GM23338 (cell line): ENCODE measurements around the gene SPACA4. TPM values are rescaled to one million over a fixed set of nuclear protein-coding genes. Genes with fewer than 3 reads are reported as not detected.

Source experiments
- ATAC-seq: fragments of 200-7000 bp; cut with Tn5 transposase; 3 replicates; pipeline ENCODE4 v1.9.1; 2020
- DNase-seq: peaks from one replicate; pipeline ENCODE4 v3.0.0-alpha.2; 2015; ENCODE audit warnings: low spot score
- H2AFZ ChIP-seq: fragments of 200-600 bp; sonication (generic); 2 replicates; pipeline ENCODE4 v1.8.0; 2016; ENCODE audit warnings: antibody characterized with exemption, mild to moderate bottlenecking, moderate library complexity
- H3F3A ChIP-seq: fragments of 200-600 bp; sonication (generic); replicated peaks from 2 replicates; pipeline ENCODE4 v1.8.0; 2017; ENCODE audit warnings: antibody characterized with exemption, mixed run types, low read depth
- H3K27ac ChIP-seq: fragments of 200-600 bp; sonication (generic); 2 replicates; pipeline ENCODE4 v1.6.1; 2016; ENCODE audit warnings: low read depth
- H3K27me3 ChIP-seq: fragments of 200-600 bp; sonication (generic); 2 replicates; pipeline ENCODE4 v1.8.0; 2016; ENCODE audit warnings: mild to moderate bottlenecking, mixed run types, moderate library complexity; ENCODE audit not compliant: insufficient read depth
- H3K36me3 ChIP-seq: fragments of 200-600 bp; sonication (generic); 2 replicates; pipeline ENCODE4 v1.8.0; 2016; ENCODE audit warnings: mild to moderate bottlenecking; ENCODE audit not compliant: insufficient read depth
- H3K4me1 ChIP-seq: fragments of 200-600 bp; sonication (generic); 2 replicates; pipeline ENCODE4 v1.8.0; 2016; ENCODE audit warnings: mild to moderate bottlenecking, moderate library complexity; ENCODE audit not compliant: insufficient read depth
- H3K4me2 ChIP-seq: fragments of 200-600 bp; sonication (generic); 2 replicates; pipeline ENCODE4 v1.7.1; 2017; ENCODE audit warnings: mixed run types
- H3K4me3 ChIP-seq: fragments of 200-600 bp; sonication (generic); 2 replicates; pipeline ENCODE4 v1.6.1; 2016; ENCODE audit warnings: mixed run types
- H3K79me2 ChIP-seq: fragments of 200-600 bp; sonication (generic); replicated peaks from 2 replicates; pipeline ENCODE4 v1.8.0; 2017; ENCODE audit warnings: mild to moderate bottlenecking; ENCODE audit not compliant: insufficient read depth
- H3K9me2 ChIP-seq: fragments of 200-600 bp; sonication (generic); 2 replicates; pipeline ENCODE4 v1.8.0; 2017; ENCODE audit not compliant: insufficient read depth
- H4K20me1 ChIP-seq: fragments of 200-600 bp; sonication (generic); replicated peaks from 2 replicates; pipeline ENCODE4 v1.8.0; 2017; ENCODE audit warnings: mild to moderate bottlenecking; ENCODE audit not compliant: insufficient read depth
- H3K27ac Mint-ChIP-seq: 2 replicates; pipeline ENCODE4 v1.8.0; 2020; ENCODE audit warnings: inconsistent platforms, mild to moderate bottlenecking, moderate library complexity, mixed read lengths
- H3K27me3 Mint-ChIP-seq: 3 replicates; pipeline ENCODE4 v1.8.0; 2022; ENCODE audit warnings: low read depth, mild to moderate bottlenecking, moderate library complexity, mixed read lengths, inconsistent platforms; ENCODE audit not compliant: insufficient read depth, poor library complexity
- H3K36me3 Mint-ChIP-seq: 3 replicates; pipeline ENCODE4 v1.8.0; 2021; ENCODE audit warnings: low read depth, mild to moderate bottlenecking, inconsistent platforms, moderate library complexity, mixed read lengths
- H3K4me1 Mint-ChIP-seq: 3 replicates; pipeline ENCODE4 v1.8.0; 2020; ENCODE audit warnings: mild to moderate bottlenecking, inconsistent platforms, mixed read lengths
- H3K4me3 Mint-ChIP-seq: 3 replicates; pipeline ENCODE4 v1.8.0; 2021; ENCODE audit warnings: moderate library complexity, mild to moderate bottlenecking, inconsistent platforms, mixed read lengths
- H3K9me3 Mint-ChIP-seq: 3 replicates; pipeline ENCODE4 v1.8.0; 2020; ENCODE audit warnings: moderate library complexity, mild to moderate bottlenecking, inconsistent platforms, mixed read lengths
- CREB1 ChIP-seq: fragments of 250-450 bp; sonication (Bioruptor Pico); IDR thresholded peaks from 2 replicates; pipeline ENCODE4 v1.5.0; 2020; ENCODE audit warnings: low read depth, mild to moderate bottlenecking, moderate library complexity
- EZH2 ChIP-seq: fragments of 200-600 bp; sonication (generic); IDR thresholded peaks from one replicate; pipeline ENCODE4 v1.8.0; 2017; ENCODE audit warnings: antibody characterized with exemption, mild to moderate bottlenecking, low read depth; ENCODE audit not compliant: unreplicated experiment
- EZH2phosphoT487 ChIP-seq: fragments of 200-600 bp; sonication (generic); IDR thresholded peaks from one replicate; pipeline ENCODE4 v1.8.1; 2018; ENCODE audit warnings: antibody characterized with exemption; ENCODE audit not compliant: unreplicated experiment
- JUNB ChIP-seq: IDR thresholded peaks from one replicate; pipeline ENCODE4 v1.6.1; 2016; ENCODE audit warnings: antibody characterized with exemption; ENCODE audit not compliant: unreplicated experiment
- NANOG ChIP-seq: IDR thresholded peaks from 2 replicates; pipeline ENCODE4 v1.6.1; 2016; ENCODE audit warnings: antibody characterized with exemption, borderline replicate concordance
- POLR2AphosphoS5 ChIP-seq: IDR thresholded peaks from 2 replicates; pipeline ENCODE4 v1.6.1; 2016; ENCODE audit warnings: antibody characterized with exemption, low read depth
- STAT1 ChIP-seq: IDR thresholded peaks from one replicate; pipeline ENCODE4 v1.6.1; 2016; ENCODE audit warnings: antibody characterized with exemption; ENCODE audit not compliant: unreplicated experiment
- ZNF114 ChIP-seq: fragments of 250-450 bp; sonication (Bioruptor Pico); IDR thresholded peaks from 2 replicates; pipeline ENCODE4 v1.5.0; 2020; ENCODE audit warnings: mild to moderate bottlenecking, moderate library complexity
- ZNF331 ChIP-seq: fragments of 250-450 bp; sonication (Bioruptor Pico); IDR thresholded peaks from 2 replicates; pipeline ENCODE4 v1.5.0; 2020; ENCODE audit warnings: low read depth, mild to moderate bottlenecking, moderate library complexity
- polyA plus RNA-seq: library from polyadenylated mRNA; unstranded; fragments of >200 nt; fragmentation: Nextera tagmentation; extraction: Ambion mirVana; gene quantifications from 2 replicates; pipeline ENCODE4 v1.2.1, GENCODE V29; 2016
- total RNA-seq: library from RNA; depleted of rRNA; stranded (reverse); fragments of >200 nt; shearing (Covaris generic); gene quantifications from 2 replicates; pipeline ENCODE4 v1.2.3, GENCODE V29; 2014
- TF ChIP-seq, protein P1 (sequence below): IDR thresholded peaks from 2 replicates; pipeline ENCODE4 v1.6.1; 2016; ENCODE audit warnings: antibody characterized with exemption
- TF ChIP-seq, protein P2 (sequence below), 2 experiments: fragments of 200-600 bp in 1 of 2; sonication (generic) in 1 of 2; conservative IDR thresholded peaks; 2 replicates each; pipeline versions ENCODE4 v1.5.1 to v1.6.1; 2016 to 2017; ENCODE audit warnings: antibody characterized with exemption in 2 of 2, low read depth in 2 of 2, mild to moderate bottlenecking in 2 of 2, moderate library complexity in 1 of 2
- TF ChIP-seq, protein P3 (sequence below): IDR thresholded peaks from one replicate; pipeline ENCODE4 v1.6.1; 2018; ENCODE audit warnings: antibody characterized with exemption; ENCODE audit not compliant: unreplicated experiment
- TF ChIP-seq, protein P4 (sequence below): fragments of 250-450 bp; sonication (Bioruptor Pico); IDR thresholded peaks from 2 replicates; pipeline ENCODE4 v1.5.0; 2020; ENCODE audit warnings: mild to moderate bottlenecking, moderate library complexity

Gene SPACA4
- total and polyA plus RNA-seq, 2 experiments from 2014 or later = not detected

DNA sequence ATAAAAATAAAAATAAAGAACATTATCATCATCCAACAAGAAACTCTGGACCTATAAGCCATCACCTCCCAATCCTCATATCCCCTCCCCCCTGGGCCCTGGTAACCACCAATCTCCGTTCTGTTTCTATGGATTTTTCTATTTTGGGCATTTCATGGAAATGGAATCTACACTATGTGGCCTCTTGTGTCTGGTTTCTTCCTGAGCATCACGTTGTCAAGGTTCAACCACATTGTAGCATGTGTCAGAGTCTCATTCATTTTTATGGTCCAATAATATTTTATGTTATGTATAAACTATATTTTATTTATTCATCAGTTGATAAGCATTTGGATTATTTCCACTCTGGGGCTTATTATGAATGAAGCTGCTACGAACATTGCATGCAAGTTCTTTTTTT lies 27.7 kb upstream of the SPACA4 start:
- no peaks in the 10 kb centered on the region for H3K36me3 Mint-ChIP-seq
- no peak for ATAC-seq

More for the DNA sequence above, 27.7 kb upstream of the SPACA4 start:
- TF ChIP-seq ZNF114 = no peak
- no peak for TF ChIP-seq NANOG
- TF ChIP-seq, protein P1, sequence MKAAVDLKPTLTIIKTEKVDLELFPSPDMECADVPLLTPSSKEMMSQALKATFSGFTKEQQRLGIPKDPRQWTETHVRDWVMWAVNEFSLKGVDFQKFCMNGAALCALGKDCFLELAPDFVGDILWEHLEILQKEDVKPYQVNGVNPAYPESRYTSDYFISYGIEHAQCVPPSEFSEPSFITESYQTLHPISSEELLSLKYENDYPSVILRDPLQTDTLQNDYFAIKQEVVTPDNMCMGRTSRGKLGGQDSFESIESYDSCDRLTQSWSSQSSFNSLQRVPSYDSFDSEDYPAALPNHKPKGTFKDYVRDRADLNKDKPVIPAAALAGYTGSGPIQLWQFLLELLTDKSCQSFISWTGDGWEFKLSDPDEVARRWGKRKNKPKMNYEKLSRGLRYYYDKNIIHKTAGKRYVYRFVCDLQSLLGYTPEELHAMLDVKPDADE = no peak
- no peak for TF ChIP-seq ZNF331 (CRISPR knock-in tag)
- TF ChIP-seq, protein P2, sequence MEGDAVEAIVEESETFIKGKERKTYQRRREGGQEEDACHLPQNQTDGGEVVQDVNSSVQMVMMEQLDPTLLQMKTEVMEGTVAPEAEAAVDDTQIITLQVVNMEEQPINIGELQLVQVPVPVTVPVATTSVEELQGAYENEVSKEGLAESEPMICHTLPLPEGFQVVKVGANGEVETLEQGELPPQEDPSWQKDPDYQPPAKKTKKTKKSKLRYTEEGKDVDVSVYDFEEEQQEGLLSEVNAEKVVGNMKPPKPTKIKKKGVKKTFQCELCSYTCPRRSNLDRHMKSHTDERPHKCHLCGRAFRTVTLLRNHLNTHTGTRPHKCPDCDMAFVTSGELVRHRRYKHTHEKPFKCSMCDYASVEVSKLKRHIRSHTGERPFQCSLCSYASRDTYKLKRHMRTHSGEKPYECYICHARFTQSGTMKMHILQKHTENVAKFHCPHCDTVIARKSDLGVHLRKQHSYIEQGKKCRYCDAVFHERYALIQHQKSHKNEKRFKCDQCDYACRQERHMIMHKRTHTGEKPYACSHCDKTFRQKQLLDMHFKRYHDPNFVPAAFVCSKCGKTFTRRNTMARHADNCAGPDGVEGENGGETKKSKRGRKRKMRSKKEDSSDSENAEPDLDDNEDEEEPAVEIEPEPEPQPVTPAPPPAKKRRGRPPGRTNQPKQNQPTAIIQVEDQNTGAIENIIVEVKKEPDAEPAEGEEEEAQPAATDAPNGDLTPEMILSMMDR (conservative IDR thresholded peaks at IDR 0.05; ENCODE audit: low read depth in 2 of 2) = no peak
- no peak for TF ChIP-seq STAT1
- TF ChIP-seq EZH2 = no peak
- TF ChIP-seq POLR2AphosphoS5 = no peak
- no peak for TF ChIP-seq EZH2phosphoT487
- no peak for TF ChIP-seq JUNB
- TF ChIP-seq, protein P3, sequence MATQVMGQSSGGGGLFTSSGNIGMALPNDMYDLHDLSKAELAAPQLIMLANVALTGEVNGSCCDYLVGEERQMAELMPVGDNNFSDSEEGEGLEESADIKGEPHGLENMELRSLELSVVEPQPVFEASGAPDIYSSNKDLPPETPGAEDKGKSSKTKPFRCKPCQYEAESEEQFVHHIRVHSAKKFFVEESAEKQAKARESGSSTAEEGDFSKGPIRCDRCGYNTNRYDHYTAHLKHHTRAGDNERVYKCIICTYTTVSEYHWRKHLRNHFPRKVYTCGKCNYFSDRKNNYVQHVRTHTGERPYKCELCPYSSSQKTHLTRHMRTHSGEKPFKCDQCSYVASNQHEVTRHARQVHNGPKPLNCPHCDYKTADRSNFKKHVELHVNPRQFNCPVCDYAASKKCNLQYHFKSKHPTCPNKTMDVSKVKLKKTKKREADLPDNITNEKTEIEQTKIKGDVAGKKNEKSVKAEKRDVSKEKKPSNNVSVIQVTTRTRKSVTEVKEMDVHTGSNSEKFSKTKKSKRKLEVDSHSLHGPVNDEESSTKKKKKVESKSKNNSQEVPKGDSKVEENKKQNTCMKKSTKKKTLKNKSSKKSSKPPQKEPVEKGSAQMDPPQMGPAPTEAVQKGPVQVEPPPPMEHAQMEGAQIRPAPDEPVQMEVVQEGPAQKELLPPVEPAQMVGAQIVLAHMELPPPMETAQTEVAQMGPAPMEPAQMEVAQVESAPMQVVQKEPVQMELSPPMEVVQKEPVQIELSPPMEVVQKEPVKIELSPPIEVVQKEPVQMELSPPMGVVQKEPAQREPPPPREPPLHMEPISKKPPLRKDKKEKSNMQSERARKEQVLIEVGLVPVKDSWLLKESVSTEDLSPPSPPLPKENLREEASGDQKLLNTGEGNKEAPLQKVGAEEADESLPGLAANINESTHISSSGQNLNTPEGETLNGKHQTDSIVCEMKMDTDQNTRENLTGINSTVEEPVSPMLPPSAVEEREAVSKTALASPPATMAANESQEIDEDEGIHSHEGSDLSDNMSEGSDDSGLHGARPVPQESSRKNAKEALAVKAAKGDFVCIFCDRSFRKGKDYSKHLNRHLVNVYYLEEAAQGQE = no peak
- TF ChIP-seq, protein P4, sequence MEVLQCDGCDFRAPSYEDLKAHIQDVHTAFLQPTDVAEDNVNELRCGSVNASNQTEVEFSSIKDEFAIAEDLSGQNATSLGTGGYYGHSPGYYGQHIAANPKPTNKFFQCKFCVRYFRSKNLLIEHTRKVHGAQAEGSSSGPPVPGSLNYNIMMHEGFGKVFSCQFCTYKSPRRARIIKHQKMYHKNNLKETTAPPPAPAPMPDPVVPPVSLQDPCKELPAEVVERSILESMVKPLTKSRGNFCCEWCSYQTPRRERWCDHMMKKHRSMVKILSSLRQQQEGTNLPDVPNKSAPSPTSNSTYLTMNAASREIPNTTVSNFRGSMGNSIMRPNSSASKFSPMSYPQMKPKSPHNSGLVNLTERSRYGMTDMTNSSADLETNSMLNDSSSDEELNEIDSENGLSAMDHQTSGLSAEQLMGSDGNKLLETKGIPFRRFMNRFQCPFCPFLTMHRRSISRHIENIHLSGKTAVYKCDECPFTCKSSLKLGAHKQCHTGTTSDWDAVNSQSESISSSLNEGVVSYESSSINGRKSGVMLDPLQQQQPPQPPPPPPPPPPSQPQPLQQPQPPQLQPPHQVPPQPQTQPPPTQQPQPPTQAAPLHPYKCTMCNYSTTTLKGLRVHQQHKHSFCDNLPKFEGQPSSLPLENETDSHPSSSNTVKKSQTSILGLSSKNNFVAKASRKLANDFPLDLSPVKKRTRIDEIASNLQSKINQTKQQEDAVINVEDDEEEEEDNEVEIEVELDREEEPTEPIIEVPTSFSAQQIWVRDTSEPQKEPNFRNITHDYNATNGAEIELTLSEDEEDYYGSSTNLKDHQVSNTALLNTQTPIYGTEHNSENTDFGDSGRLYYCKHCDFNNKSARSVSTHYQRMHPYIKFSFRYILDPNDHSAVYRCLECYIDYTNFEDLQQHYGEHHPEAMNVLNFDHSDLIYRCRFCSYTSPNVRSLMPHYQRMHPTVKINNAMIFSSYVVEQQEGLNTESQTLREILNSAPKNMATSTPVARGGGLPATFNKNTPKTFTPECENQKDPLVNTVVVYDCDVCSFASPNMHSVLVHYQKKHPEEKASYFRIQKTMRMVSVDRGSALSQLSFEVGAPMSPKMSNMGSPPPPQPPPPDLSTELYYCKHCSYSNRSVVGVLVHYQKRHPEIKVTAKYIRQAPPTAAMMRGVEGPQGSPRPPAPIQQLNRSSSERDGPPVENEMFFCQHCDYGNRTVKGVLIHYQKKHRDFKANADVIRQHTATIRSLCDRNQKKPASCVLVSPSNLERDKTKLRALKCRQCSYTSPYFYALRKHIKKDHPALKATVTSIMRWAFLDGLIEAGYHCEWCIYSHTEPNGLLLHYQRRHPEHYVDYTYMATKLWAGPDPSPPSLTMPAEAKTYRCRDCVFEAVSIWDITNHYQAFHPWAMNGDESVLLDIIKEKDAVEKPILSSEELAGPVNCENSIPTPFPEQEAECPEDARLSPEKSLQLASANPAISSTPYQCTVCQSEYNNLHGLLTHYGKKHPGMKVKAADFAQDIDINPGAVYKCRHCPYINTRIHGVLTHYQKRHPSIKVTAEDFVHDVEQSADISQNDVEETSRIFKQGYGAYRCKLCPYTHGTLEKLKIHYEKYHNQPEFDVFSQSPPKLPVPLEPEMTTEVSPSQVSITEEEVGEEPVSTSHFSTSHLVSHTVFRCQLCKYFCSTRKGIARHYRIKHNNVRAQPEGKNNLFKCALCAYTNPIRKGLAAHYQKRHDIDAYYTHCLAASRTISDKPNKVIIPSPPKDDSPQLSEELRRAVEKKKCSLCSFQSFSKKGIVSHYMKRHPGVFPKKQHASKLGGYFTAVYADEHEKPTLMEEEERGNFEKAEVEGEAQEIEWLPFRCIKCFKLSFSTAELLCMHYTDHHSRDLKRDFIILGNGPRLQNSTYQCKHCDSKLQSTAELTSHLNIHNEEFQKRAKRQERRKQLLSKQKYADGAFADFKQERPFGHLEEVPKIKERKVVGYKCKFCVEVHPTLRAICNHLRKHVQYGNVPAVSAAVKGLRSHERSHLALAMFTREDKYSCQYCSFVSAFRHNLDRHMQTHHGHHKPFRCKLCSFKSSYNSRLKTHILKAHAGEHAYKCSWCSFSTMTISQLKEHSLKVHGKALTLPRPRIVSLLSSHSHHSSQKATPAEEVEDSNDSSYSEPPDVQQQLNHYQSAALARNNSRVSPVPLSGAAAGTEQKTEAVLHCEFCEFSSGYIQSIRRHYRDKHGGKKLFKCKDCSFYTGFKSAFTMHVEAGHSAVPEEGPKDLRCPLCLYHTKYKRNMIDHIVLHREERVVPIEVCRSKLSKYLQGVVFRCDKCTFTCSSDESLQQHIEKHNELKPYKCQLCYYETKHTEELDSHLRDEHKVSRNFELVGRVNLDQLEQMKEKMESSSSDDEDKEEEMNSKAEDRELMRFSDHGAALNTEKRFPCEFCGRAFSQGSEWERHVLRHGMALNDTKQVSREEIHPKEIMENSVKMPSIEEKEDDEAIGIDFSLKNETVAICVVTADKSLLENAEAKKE (CRISPR knock-in tag) = no peak
- no peak for TF ChIP-seq CREB1 (CRISPR knock-in tag)
- no peak overlapping the region for H3K4me2 ChIP-seq
- H3K4me1 Mint-ChIP-seq = peaks cover 2% of the 10 kb centered on the region
- no peaks in the 10 kb centered on the region for H3K36me3 ChIP-seq
- H3K27me3 ChIP-seq = no peaks in the 10 kb centered on the region
- no peak overlapping the region for H2AFZ ChIP-seq
- H3K27ac Mint-ChIP-seq = no peak overlapping the region
- no peaks in the 10 kb centered on the region for H3K9me3 Mint-ChIP-seq
- no peaks in the 10 kb centered on the region for H3K9me2 ChIP-seq
- no peaks in the 10 kb centered on the region for H3K79me2 ChIP-seq
- no peaks in the 10 kb centered on the region for H4K20me1 ChIP-seq
- H3K27ac ChIP-seq = no peak overlapping the region
- 0 out of 2 replicates have a peak, but pooled peaks cover 2% of the 10 kb centered on the region for H3K4me1 ChIP-seq
- no peak overlapping the region for H3K4me3 ChIP-seq
- H3K4me3 Mint-ChIP-seq = no peak overlapping the region
- no peak for DNase-seq
- H3F3A ChIP-seq = no peaks in the 10 kb centered on the region
- peaks cover 8% of the 10 kb centered on the region for H3K27me3 Mint-ChIP-seq
